KBM-7 (cell line): ENCODE results near the gene RHAG.
"Not testable (repeated sequence)": the region's sequence is repeated elsewhere in the genome, so short reads cannot be mapped to it uniquely, and the experiment has no call there.

Source experiments
- DNase-seq: peaks from one replicate; pipeline ENCODE4 v3.0.0-alpha.2; 2015
- in situ Hi-C: fragments of 300-500 bp; cut with MboI; formaldehyde crosslinking; loops from 2 replicates; pipeline ENCODE4 v1.14.3; 2020; ENCODE audit warnings: low sequenced_read_pairs, low pct_unique_long_range_greater_than_20kb, mixed read lengths

Gene RHAG

DNA sequence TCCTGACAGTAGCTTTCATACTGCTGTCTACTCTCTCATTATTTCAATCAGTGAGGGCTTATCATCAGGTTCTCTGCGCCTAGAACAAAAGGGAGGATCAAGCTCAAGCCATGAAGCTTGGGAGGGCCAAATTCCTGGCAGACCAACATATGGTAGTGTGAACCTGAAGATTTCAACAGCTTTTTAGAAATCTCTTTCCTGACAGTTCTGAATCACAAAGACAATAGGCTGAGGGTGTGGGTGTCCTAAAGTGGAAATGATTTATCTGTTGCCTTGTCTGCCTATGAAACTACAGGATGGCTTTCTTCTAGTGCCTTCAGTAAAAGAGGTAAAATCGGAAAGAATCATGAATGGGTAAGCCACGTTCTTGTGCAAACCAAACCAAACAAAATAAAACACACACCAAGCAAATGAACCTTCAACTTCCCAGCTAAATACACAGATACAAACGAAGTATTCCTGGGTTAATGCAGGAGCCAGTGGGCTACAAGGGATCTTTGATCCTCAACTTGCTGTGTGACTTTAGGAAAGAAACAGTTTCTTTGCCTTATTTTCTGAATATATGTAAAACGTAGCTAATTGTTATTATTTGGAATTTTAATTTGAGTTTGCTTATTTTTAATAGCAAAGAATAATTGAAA, 2.7 kb upstream of the RHAG start:
- DNase-seq = no peak
- in situ Hi-C loops = no loop called here

DNA sequence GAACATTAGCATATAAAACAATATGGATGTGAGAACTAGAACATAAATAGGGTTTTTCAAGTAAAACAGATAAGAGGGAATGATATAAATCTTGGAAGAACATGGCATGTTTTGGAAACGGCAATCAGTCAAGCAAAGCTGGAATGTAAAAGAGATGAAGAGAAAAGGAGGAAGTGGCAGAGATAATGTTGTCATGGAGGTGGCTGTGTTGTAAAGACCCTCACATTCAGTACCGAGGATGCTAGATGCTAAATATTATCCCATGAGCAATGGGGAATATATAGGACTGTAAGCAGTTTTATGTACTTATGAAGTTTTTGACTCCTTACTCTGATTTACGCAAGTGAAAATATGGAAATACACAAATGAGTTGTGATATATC, 702 bp upstream of the RHAG start:
- in situ Hi-C loops = no loop called here
- no peak for DNase-seq

DNA sequence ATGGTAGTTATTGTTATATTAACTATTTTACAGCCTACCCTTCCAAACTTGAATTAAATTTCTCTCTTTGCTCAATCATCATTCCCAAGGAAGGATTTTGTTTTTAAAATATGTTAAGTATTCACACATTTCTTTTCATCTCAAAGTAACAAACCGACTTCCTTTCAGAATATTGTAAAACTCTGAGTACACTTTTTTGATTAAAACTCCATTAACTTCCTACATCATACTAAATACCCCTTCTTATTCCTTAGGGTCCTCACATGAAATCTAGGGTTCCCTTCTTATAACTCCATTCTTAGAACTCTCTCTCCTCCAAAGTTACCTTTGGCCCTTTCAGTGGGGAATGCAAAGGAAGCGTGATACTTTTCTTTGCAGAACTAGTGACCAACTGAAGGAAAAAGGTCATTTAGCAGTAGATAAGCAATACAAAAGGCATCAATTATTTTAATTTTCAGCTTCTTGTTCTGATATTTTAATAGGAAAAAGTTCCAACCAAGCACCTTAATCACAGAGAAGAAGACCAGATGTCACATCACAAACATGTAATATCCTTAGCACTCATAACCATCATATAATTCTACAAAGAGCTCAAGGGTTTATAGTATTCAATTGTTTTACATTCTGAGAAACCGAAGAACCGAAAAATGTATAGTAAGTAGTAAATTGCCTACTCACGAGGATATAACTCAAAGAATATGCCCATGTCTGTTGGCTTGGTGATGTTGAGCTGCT, 494 bp downstream of the RHAG start:
- in situ Hi-C loops = no loop called here
- no peak for DNase-seq

DNA sequence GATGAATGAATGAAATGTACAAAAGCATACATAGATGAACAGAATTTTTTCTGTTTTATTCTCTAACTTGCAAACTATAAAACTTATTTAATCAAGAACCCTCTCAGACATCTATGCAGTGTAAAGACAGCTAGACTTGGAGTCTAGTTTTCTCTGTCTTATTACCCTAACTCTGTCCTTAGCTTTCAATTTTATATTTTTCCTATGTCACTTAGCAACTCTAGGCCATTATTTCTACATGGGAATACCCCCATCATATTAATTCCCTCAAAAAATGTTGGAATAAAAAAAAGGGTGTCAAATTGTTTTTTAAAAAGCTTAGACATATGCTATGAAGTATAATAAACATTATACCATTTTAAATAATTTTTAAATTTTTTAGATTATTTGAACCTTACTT, 1.2 kb downstream of the RHAG start:
- no peak for DNase-seq
- in situ Hi-C loops = no loop called here

DNA sequence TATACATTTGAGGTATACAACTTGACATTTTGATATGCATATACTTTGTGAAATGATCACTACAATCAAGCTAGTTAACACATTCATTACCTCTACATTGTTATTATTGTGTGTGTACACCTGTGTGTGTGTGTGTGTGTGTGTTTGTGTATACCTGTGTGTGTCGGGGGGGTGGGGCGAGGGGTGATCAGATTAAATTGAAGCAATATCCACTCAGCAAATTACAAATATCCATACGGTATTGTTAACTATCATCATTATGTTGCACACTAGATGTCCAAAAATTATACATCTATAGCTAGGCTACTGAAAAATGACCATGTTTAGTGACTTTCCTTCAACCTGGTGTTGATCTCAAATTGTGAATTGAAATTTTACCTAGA, 1.8 kb downstream of the RHAG start:
- in situ Hi-C loops = no loop called here
- DNase-seq = no peak

DNA sequence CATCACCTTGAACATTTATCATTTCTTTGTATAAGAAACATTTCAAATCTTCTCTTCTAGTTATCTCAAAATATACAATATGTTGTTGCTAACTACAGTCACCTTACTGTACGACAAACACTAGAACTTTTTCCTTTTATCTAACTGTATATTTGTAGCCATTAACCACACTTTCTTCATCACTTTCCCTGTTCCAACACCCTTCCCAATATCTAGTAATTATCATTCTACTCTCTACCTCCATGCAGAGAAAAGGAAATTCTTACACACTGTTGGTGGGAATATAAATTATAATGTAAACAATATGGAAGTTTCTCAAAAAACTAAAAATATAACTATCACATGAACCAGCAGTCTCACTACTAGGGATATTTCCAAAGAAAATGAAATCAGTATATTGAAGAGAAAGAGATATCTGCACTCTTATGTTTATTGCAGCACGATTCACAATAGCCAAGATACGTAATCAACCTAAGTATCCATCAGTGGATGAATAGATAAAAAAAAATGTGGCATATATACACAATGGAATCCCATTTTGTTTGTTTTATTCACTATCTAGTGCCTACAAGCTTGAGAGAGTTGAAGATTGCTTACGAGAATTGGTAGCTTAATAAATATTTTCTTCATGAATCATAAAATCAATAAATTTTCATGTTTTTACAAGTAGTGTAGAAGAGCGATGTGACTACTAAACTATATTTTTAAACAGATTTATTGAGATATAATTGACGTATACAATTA, 2.4 kb downstream of the RHAG start:
- in situ Hi-C loops = no loop called here

DNA sequence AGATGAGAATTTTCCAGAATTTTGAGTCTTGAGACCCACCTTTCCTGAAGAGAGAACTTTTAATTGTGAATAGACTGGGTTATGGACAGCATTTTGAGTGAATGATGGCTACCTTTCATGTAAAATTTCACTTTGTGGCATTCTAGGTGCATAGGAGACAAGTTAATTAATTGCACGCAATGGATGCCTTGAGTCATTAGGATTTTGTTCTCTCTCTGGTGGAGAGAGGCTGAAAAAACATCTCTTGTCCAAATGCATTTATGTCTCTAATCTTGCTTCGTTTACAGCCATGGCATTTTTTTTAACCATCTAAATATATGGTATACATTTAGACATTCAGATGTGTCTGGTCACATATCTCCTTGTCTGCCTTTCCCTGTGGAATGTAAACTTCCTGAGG, 3.1 kb downstream of the RHAG start:
- no peak for DNase-seq
- in situ Hi-C loops = no loop called here

More for the DNA sequence above, 2.4 kb downstream of the RHAG start:
- no peak for DNase-seq

DNA sequence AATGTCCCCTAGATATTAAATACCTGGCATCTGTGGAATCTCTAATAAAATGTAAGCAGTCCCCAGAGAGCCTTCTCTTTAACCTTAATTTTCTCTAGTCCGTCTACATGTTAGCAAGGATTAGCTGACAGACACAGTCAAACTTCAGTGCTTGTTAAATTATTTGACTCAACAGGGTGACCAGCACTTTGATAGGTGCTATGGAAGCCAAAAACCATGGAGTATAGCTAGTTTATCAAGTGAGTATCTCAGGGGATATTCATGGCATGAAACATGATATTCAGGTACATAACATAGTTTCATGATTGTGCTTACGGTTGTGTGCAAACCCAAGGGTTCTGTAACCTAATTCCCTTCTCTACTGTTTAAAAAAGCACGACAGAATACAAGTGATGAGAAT, 3.9 kb downstream of the RHAG start:
- no peak for DNase-seq
- in situ Hi-C loops = no loop called here

DNA sequence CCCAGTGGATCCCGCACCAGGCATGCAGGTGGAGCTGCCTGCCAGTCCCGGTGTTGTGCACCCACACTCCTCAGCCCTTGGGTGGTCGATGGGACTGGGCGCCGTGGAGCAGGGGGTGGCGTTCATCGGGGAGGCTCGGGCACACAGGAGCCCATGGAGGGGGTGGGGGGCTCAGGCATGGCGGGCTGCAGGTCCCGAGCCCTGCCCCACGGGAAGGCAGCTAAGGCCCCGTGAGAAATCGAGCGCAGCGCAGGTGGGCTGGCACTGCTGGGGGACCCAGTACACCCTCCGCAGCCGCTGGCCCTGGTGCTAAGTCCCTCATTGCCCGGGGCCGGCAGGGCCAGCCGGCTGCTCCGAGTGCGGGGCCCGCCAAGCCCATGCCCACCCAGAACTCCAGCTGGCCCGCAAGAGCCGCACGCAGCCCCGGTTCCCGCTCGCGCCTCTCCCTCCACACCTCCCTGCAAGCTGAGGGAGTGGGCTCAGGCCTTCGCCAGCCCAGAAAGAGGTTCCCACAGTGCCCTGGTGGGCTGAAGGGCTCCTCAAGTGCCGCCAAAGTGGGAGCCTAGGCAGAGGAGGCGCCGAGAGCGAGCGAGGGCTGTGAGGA, 7.1 kb downstream of the RHAG start:
- DNase-seq, in situ Hi-C loops: not testable (repeated sequence)

DNA sequence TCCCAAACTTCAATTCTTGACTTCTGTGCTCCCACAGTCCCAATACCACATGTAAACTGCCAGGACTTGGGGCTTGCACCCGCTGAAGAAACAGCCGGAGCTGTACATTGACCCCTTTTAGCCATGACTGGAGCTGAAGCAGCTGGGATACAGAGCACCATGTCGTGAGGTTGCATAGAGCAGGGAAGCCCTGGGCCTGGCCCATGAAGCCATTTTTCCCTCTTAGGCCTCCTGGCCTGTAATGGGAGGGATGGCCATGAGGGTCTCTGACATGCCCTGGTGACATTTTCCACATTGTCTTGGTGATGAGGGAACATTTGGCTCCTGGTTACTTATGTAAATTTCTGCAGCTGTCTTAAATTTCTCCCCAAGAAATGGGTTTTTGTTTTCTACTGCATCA, 9.8 kb downstream of the RHAG start:
- in situ Hi-C loops = no loop called here

DNA sequence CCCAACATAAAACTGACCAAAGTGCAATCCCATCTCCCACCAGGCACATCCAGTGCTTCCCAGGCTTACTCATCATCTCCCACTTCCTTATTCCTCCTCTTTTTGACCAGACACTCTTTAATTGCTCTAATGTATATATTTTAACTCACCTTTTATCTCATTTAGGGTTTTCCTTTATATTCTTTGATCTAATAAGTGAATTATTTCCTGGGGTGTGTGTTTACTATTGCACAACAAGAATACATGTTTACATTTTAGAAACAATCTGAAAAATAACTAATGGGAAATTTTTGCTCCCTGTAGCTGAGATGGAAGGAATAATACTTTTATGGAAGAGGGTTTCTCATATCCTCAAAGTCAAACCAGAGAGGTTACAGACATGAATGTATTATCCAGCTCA, 18.4 kb downstream of the RHAG start:
- peak; percentile 7 for DNase-seq
- in situ Hi-C loops = loop anchor here (10.0 kb wide), 1 partner anchor 227 kb away; no protein-coding TSS in a partner anchor

More for the DNA sequence above, 9.8 kb downstream of the RHAG start:
- DNase-seq = no peak

DNA sequence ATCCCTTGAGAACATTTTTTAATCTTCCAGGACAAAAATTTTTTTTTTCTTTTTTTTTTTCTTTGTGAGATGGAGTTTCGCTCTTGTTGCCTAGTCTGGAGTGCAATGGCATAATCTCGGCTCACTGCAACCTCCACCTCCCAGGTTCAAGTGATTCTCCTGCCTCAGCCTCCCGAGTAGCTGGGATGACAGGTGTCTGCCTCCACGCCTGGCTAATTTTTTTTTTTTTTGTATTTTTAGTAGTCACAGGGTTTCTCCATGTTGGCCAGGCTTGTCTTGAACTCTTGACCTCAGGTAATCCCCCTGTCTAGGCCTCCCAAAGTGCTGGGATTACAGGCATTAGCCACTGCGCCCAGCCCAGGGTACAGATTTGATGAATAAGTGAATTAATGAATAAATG, 22.5 kb downstream of the RHAG start:
- not testable (repeated sequence) for DNase-seq
- in situ Hi-C loops = loop anchor here (10.0 kb wide), 1 partner anchor 231 kb away; no protein-coding TSS in a partner anchor

DNA sequence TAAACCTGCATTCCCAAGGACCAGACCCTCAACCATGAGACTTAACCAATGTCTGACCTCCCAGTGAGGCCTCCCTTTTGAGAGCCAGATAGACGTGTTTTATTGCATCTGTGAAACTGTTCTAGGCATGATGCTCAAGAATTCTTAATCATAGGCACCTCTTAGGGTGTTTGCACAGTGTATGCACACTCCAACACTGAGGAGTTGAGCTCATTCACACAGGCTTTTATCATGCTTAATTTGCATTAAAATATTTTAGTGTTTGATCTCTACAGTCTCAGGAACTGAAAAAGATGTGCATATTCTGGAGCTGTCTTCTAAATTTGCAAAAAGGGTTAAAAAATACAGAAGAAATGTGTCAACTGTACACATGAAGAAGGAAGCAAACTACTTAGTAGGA, 27.4 kb downstream of the RHAG start:
- no peak for DNase-seq
- in situ Hi-C loops = no loop called here

DNA sequence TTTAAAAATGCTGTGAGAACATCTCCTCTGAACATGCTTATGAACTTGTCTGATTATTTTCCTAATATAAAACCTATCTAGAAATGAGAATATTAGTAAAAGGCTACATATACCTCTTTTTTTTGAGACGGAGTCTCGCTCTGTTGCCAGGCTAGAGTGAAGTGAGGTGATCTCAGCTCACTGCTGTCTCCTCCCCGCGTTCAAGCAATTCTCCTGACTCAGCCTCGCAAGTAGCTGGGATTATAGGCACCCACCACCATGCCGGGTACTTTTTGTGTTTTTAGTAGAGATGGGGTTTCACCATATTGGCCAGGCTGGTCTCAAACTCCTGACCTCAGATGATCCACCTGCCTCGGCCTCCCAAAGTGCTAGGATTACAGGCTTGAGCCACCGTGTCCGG, 28.4 kb downstream of the RHAG start:
- in situ Hi-C loops = not testable (repeated sequence)

DNA sequence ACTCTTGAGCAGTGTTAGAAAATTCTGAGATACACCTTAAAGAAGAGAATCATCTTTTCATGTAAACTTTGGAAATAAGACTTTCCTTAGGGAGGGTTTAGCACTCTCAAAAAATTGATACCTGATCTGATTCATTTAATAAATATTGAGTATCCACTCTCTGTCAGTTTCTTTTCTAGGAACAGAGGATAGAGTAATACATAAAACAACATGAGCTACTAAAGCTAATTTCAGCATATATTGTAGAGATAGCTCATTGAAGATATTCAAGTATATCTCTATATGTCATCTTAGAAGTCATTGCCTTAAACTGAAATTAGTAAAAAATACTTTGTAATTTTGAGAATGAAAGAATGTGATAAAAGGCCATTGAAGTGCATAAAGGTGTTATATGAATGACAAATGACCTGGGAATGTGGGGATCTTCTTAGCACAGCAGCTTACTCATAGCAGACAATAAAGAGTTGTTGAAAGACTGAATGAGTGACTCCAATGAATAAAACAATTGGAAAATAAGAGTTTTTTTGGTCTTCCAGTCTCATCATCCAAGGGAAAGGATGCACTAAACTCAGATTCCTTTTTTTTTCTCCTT, 29.2 kb downstream of the RHAG start:
- no peak for DNase-seq
- in situ Hi-C loops = no loop called here

More for the DNA sequence above, 28.4 kb downstream of the RHAG start:
- DNase-seq = not testable (repeated sequence)

DNA sequence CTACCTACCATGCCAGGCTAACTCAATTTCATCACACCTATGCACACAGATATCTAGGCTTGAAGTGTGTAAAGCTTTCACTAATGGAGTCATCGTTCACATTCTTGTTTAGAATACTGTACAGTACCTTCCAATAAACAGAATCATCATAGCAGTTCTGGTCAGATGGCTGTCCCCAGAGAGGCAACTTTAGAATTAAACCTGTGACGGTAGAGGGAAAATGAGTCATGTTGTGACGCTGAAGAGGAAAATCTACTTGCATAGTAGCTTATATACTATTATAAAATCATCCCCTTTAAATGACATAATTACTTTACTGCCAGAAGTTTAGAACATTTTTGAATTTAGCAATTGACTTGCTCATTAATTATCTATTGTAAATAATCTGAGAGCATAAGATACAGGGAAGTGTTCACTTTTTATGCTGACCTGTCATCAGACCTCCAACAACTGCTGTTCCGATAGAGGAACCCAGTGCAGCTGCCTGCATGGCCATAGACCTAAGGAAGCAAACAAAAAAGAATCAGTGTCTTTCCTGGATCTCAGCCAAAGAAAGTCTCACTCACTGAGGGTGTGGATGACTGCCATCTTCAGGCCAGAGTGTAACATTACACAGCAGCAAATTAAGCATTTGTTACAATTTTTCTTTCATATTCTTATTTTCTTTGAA, 29.8 kb downstream of the RHAG start:
- in situ Hi-C loops = no loop called here

DNA sequence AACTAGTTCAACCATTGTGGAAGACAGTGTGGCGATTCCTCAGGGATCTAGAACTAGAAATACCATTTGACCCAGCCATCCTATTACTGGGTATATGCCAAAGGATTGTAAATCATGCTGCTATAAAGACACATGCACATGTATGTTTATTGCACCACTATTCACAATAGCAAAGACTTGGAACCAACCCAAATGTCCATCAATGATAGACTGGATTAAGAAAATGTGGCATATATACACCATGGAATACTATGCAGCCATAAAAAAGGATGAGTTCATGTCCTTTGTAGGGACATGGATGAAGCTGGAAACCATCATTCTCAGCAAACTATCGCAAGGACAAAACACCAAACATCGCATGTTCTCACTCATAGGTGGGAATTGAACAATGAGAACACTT, 32.6 kb downstream of the RHAG start:
- in situ Hi-C loops, DNase-seq: not testable (repeated sequence)

More for the DNA sequence above, 29.8 kb downstream of the RHAG start:
- DNase-seq = peak; percentile 81

DNA sequence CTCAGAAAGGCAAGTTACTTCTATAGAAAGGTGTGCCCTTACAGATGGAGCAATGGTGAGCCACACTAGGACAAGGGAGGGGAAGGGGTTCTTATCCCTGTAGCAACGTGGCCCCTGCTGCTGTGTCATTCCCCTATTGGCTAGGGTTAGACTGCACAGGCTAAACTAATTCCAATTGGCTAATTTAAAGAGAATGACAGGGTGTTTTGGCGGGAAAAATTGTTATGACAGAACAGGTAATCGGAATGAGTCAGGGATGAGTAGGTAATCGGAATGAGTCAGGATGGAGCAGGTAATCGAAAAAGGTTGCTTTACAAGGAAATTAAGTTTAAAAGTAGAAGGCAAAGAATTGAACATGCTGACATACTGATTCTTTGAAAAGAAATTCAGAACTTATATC, 49.4 kb downstream of the RHAG start:
- in situ Hi-C loops, DNase-seq: not testable (repeated sequence)

DNA sequence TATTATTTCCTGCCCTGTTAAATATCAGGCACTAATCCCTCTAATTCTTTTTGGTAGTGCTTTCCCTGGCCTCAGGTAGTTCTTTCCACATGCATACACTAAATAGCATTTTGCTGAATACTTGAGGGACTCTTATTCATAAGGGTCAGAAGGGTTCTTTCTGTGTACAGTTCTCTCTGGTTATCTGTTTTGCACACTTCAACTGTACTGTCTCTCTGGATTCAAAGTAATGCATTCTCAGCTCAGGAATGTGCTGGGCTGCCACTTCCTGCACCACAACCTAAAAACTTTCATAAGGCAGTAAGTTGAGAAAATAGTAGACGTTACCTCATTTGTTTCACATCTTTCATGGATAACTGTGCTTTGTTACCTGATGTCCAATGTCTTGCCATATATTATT, 54.1 kb downstream of the RHAG start:
- in situ Hi-C loops = no loop called here

More for the DNA sequence above, 54.1 kb downstream of the RHAG start:
- DNase-seq = no peak
